ENCODE data around the gene FRMD1.
"Not testable (repeated sequence)": the region's sequence is repeated elsewhere in the genome, so short reads cannot be mapped to it uniquely, and the experiment has no call there.

FRMD1 gene

DNA sequence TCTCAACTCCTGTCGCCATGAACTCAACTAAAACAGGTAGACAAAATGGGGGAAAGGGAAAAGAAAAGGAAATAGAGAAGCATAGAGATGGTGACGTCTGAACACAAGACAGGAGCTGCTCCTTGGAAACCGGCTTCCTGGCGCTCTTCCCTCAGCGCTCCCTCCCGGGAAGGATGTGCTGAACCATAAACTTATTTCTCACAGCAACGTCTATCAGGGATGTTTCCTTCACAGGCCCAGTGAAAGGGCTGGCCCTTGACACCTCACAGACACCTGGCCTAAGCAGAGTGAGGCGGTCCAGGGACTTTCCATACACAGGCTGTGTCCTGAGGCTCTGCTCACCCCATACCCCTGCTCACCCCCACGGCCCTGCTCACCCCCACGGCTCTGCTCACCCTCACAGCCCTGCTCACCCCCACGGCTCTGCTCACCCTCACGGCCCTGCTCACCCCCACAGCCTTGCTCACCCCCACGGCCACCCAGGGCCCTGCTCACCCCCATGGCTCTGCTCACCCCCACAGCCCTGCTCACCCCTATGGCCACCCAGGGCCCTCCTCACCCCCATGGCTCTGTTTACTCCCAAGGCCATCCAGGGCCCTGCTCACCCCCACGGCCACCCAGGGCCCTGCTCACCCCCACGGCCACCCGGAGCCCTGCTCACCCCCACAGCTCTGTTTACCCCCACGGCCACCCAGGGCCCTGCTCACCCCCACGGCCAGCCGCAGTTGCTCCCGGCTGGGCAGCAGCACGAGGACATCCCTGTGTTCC, 653 bp downstream of the FRMD1 start:
- no peak for DNase-seq (ENCODE audit: low spot score)

- not testable (repeated sequence) for DNase-seq (ENCODE audit: low spot score)
These were observed 1.6 kb downstream of the FRMD1 start for GRCh38 chr6:168077401-168077800.

DNA sequence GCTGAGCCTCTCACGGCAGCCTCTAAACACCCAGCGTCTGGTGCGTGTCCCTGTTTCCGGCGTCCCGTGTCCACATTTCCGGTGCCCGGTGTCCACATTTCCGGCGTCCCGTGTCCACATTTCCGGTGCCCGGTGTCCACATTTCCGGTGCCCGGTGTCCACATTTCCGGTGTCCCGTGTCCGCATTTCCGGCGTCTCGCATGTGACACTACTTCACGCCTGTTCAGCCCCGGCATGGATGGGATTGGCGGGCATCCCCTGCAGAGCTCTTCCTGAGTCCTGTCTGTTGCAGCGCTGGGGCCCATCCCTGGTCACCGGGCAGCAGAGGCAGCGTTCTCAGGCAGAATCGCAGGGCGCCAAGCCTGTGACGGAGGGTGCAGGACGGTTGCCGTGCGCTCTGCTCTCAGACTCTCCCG, 3.2 kb downstream of the FRMD1 start:
- no peak for DNase-seq (ENCODE audit: low spot score)

DNA sequence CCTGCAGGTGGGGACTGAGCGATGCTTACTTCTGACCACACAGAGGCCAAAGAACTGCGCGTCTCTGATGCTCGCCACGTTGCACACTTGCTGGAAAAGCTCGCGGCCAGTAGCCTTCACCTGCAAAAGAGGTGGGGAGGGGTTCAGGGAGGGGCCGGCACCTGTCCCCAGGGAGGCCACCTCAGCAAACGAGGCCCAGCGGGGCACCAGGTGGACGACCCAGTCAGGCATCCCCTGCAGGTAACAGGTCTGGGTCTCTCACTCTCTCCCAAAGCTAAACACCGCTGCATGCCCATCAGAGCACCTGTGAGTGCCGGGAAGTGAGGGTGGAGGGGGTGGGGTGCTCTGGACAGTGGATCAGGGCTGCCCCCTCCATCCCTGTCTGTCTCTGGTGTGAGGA, 3.8 kb downstream of the FRMD1 start:
- DNase-seq (ENCODE audit: low spot score), result no peak

DNA sequence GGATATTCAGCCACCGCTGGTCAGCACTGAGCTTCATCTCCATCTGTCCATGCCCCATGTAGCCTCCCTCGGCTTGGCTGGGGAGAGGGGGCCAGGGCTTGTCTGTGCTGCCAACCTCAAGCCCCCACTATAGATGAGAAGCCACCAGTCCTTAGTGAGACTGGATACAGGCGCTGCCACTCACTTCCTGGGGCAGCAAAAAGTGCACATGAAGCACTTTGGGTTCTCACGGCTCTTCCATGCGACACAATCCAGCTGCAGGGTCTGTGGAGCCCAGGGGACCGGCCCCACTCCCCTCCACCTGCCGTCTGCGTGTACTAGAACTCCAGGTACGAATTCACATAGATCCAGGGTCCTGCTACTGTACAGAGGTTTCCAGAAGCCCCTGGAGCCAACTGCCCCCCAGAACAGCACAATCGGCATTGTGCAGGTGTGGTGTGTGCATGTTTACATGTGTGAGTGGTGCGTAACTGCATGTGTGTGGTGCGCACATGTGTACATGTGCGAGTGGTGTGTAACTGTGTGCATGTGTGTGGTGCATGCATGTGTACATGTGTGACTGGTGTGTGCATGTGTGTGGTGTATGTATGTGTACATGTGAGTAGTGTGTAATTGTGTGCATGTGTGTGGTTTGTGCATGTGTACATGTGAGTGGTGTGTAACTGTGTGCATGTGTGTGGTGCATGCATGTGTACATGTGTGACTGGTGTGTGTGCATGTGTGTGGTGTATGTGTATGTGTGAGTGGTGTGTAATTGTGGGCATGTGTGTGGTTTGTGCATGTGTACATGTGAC, 4.9 kb downstream of the FRMD1 start:
- no peak for DNase-seq (ENCODE audit: low spot score)

DNA sequence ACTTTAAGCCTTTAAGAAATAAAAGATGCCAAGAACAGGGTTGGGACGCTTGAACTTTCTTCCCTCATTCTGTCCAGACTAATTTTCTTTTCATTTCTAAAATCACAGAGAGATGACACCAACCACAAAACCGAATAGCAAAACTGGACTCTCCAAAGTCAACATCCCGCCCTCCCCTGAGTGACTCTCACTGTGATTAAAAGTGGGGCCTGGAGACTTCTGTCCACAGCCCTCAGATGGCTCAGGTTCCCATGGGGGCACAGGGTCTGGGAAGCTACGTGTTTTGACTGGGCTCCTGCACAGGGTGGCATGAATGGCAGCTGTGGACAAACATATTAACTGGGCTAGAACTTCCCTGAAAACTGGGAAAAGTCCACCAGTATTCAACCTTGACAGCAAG, 6.3 kb downstream of the FRMD1 start:
- DNase-seq (ENCODE audit: low spot score), result no peak

- no peak for DNase-seq (ENCODE audit: low spot score)
These were observed 6.8 kb downstream of the FRMD1 start for GRCh38 chr6:168072261-168072660.

- DNase-seq (ENCODE audit: low spot score), result no peak
These were observed 7.4 kb downstream of the FRMD1 start for GRCh38 chr6:168071620-168072019.

DNA sequence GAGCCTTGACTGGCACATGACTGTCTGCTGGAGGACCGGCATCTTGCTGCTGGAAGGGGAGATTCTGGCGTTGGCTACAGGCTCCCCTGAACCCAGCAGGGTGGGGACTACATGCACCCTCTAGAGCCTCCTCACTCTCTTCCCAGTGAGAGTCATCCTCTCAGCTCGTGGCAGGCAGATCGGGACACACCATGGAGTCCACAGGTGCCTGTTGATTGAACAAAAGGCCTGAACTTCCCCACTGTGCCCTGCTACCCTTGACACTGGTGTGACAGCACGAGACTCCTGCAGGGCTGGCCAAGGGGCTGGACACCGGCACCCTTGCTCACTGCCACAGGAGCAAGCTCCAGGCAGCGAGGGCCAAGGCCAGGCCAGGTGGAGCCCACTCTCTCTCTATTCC, 8.2 kb downstream of the FRMD1 start:
- DNase-seq (ENCODE audit: low spot score), result no peak

- no peak for DNase-seq (ENCODE audit: low spot score)
These were observed 11.8 kb downstream of the FRMD1 start for GRCh38 chr6:168067081-168067759.

DNA sequence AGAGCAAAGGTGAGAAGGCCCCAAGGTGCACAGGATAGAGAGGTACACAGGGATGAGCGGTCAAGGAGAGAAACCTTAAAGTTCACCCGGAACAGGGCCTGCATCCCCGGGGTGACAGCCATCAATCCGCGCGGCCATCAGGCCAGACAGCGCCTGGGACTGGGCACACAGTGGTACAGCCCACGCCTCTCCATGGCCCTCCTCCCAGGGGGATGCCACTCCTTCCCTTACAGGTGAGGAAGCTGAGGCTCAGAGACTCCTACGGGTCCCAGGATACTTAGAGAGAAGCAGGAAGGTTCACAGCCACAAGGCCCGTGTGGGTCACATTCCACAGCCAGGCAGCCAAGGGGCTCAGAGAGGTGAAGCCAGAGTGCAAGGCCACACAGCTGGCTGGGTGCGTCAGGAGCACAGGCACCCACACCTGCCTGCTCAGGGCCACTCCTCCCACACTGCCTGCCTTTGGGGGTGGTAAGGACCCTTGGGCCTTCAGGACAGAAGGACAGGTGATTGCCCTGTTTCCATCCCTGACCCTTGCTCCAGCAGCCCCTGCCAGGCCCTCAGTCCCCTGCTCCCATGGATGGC, 14.7 kb downstream of the FRMD1 start:
- DNase-seq (ENCODE audit: low spot score), result no peak

GRCh38 chr6:168063431-168063830, 15.6 kb downstream of the FRMD1 start:
- no peak for DNase-seq (ENCODE audit: low spot score)

- no peak for DNase-seq (ENCODE audit: low spot score)
These were observed 16.4 kb downstream of the FRMD1 start for GRCh38 chr6:168062346-168063289.

GRCh38 chr6:168061269-168062210, 17.5 kb downstream of the FRMD1 start:
- no peak for DNase-seq (ENCODE audit: low spot score)

DNA sequence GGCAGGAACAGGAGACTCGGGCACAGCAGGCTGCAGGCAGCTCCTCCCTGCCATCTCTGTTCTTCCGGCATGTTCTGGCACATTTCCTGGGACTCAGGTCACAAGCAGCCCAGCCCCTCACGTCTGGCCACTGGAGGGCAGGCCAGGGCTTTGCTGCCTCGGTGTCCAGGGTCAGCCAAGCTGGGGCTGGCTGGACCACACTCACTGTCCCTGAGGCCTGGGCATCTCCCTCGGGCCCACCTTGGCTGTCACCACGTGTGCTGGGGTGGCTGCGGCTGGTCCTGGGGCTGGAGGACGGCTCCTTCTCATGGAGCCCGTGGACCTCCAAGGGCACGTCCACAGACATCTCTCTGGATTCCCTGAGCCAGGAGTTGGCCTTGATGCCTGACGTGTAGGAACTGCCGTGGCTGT, 18.5 kb downstream of the FRMD1 start:
- peak; percentile 81 for DNase-seq (ENCODE audit: low spot score)

GRCh38 chr6:168058691-168059551, 20.1 kb downstream of the FRMD1 start:
- DNase-seq (ENCODE audit: low spot score), result no peak

DNA sequence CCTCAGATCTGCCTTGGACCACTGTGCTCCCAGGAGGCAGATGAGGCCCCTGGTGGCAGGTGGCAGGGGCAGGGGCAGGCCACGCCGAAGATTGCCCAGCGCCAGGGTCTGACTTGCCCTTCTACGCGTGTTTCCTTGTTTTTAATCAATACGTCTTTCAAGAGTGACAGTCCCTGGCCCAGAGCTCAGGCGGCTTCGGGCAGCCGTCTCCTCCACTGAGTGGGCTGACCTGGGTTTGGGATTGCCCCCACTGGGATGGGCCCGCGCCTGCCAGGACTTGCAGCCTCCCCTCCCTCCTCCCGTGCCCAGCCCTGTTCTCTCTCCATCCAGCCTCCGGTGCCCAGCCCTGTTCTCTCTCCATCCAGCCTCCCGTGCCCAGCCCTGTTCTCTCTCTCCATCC, 21.2 kb downstream of the FRMD1 start:
- DNase-seq (ENCODE audit: low spot score), result no peak

- DNase-seq (ENCODE audit: low spot score), result no peak
These were observed 22.0 kb downstream of the FRMD1 start for GRCh38 chr6:168056892-168057527.

Measured in AG08396 (cell line).